HG03135 (cell line): ENCODE results near the gene SETD1A.

Source experiments
- ATAC-seq: cut with Tn5 transposase; IDR thresholded peaks from one replicate; pipeline ENCODE4 v1.9.1; 2021; ENCODE audit warnings: mild to moderate bottlenecking, moderate library complexity; ENCODE audit not compliant: unreplicated experiment

The SETD1A gene

GRCh38 chr16:30980434-30980833 lies 22.9 kb downstream of the SETD1A start:
- ATAC-seq: no peak

DNA sequence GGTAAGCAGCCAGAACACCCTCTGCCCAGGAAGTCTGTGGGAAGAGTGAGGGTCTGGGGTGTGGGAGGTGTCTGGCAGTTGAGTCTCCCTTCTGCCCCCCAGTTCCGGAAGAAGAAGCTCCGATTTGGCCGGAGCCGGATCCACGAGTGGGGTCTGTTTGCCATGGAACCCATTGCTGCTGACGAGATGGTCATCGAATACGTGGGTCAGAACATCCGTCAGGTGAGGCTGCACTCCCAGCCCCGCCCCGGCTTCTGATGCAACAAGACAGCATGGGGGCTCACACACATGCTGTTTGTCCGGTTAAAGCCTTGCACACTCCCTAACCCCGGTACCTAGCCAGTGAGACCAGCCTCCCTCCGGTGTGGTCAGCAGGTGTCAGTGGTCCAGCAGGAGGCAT lies 23.4 kb downstream of the SETD1A start:
- ATAC-seq: no peak

DNA sequence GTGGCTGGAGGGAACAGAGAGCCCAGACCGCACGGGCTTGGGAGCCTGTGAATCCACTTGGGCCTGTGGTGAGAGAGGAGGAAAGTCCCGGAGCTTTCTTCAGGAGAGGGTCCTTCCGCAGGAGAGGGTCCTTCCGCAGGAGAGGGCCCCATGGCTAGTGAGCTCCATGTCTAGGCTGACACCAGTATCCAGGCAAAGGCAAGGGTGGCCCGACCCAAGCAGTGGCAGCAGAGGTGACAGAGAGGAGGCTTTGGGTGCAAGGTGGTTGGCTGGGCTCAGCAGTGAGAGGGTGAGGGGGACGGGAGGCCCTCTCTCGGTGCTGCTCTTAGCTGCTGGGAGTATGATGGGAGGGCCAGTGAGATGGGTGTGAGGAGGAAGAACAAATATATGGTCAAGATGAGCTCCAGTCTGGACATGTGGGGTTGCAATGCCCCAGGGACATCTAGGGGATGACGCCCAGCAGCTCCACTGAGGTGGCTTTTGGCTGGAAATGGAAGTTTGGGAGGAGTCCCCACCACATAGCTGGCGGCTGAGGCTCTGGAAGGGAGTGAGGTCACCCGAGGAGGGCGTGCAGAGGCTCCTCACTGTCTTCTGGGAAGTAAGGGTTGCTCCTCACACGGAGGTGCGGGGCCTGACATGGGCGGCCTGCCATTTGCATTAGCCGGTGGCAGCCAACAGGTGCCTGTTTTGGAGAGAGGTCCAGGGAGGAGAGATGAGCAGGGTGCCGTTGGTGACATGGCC lies 25.2 kb downstream of the SETD1A start:
- ATAC-seq: no peak

- no peak for ATAC-seq
Observed at GRCh38 chr16:30983289-30983889, 25.8 kb downstream of the SETD1A start.

DNA sequence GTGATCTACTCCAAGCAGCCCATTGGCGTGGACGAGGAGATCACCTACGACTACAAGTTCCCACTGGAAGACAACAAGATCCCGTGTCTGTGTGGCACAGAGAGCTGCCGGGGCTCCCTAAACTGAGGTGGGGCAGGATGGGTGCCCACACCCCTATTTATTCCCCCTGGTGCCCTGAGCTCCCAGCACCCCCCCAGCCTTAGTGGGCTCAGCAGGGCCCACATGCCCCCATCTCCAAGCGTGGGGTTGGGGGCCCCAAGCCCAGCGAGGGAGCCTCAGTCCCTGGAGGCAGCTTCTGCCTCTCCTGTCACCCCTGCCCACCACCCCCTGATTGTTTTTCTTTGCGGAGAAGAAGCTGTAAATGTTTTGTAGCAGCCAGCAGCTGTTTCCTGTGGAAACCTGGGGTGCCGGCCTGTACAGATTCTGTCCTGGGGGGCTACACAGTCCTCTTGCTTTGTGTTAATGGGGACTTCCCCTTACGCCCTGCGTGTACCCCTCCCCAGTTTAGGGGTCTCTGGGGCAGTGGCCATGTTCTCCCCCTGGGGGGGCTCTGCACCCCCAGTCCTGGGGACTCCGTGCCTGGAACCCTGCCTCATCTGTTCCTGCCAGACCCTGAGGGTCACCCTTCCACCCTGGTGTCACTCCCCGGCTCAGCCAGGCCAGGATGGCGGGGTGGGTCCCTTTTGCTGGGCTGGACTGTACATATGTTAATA lies 26.5 kb downstream of the SETD1A start:
- ATAC-seq: no peak

DNA sequence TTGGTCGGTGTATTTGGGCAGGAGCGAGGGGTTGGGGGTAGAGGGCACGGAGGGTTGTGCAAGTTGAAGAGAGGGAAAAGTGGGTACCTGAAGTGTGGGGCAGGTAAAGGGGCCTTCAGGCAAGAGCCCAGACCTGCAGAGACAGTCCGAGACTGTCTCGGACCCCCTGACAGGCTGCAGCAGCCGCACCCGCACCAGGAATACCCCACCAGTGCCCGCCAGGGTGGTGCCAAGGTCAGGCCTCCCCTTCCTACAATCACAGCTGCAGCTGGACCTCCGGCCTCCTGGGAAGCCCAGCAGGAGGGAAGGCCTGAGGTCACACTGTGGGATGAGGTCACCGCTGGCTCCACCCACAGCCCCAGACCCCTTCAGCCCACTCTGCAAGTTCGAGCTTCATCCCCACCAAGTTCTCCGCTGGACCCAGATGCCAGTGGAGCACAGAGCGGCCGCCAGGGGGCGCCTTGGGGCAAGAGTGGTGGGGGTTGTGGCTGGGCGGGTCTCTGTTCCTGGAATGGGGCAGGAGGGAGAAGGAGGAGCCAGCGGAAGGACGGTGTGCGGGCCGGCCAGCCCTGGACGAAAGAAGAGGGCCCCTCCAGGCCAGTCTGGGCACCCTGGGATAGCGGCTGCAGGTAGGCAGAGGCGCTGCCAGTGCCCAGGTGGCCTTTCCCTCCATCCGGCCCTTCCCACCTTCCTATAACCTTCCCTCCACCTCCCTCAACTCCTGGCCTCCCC lies 27.3 kb downstream of the SETD1A start, which contains the start of gene HSD3B7:
HSD3B7 (plus strand) TSS at position 539 of the 732 bp plus-strand sequence. CDS start 452 bp downstream, outside the sequence.
- ATAC-seq: no peak

- no peak for ATAC-seq
Observed at GRCh38 chr16:30985401-30986128, 28.0 kb downstream of the SETD1A start.

DNA sequence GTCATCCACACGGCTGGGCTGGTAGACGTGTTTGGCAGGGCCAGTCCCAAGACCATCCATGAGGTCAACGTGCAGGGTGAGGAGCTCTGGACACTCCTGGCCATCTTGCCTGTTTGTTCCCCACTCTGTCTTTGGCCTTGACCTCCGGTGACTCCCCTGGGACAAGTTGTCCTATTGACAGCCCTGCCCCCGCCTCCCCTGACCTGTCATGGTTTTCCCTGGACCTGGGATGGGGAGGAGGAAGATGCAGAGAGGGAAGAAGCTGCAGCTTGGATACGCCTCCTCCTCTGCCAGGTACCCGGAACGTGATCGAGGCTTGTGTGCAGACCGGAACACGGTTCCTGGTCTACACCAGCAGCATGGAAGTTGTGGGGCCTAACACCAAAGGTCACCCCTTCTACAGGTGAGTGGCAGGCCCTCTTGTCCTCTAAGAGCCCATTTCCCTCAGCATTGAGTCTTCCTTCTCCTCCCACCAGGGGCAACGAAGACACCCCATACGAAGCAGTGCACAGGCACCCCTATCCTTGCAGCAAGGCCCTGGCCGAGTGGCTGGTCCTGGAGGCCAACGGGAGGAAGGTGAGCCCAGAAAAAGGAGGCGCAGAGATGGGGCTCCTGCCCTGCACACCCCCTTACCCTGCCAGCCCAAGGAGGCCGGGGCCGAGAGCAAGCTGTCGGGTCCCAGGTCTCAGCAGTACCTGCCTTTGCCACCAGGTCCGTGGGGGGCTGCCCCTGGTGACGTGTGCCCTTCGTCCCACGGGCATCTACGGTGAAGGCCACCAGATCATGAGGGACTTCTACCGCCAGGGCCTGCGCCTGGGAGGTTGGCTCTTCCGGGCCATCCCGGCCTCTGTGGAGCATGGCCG lies 28.8 kb downstream of the SETD1A start:
- ATAC-seq: no peak

DNA sequence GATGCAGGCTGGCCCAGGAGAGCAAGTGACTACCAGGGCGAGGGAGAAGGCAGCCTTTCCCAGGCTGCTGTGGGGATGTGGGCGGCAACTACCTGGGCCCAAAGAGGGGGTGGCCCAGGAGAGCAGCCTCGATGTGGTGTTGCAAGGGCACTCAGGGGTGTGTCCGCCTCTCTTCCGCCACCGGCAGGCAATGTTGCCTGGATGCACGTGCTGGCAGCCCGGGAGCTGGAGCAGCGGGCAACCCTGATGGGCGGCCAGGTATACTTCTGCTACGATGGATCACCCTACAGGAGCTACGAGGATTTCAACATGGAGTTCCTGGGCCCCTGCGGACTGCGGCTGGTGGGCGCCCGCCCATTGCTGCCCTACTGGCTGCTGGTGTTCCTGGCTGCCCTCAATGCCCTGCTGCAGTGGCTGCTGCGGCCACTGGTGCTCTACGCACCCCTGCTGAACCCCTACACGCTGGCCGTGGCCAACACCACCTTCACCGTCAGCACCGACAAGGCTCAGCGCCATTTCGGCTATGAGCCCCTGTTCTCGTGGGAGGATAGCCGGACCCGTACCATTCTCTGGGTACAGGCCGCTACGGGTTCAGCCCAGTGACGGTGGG lies 30.1 kb downstream of the SETD1A start:
- ATAC-seq: no peak

DNA sequence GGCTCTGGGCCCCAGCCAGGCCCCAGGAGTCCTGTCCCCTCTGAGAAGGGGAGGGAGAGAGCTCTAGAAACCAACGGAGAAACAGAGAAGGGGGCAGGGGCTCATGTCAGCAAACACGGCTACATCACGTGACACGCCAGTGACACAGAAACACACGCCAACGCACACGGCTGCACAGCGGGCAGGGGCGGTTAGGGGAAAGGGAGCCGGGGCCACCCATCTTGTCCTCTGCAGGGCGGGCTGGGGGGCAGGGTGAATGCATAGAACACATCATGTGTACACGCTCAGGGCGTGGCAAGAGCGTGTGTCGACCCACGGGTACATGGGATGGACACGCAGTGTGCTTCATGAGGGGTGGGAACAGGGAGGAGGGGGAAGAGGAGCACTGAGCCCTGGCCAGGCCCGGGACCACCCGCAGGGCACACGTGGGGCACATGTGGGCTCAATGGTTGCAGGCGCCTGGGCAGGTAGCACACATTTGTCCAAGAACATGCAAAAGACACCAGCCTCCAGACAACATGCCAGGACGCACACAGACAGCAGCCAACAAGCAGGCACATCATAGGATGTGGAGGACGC lies 32.0 kb downstream of the SETD1A start:
- no peak for ATAC-seq

GRCh38 chr16:30990105-30990504 lies 32.6 kb downstream of the SETD1A start:
- ATAC-seq: no peak

DNA sequence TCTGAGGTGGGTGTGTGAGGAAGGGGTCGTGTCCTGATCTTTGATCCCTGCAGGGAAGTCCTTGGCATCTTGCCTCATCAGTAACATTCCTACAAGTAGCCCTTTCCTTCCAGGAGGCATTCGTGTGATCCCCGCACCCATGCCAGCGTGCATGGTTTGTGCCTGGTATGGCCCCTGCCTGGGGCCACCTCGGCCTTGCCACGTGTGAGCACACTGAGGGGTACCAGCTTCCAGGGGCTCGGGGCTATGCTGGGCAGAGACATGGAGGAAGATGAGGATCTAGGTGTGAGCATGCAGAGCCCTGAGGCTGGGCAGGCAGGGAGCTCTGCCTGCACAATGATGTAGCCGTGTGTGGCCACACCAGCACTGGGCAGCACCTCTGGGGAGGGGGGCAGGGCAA lies 33.5 kb downstream of the SETD1A start:
- ATAC-seq: no peak

- no peak for ATAC-seq
Observed at GRCh38 chr16:30992276-30992780, 34.8 kb downstream of the SETD1A start.

DNA sequence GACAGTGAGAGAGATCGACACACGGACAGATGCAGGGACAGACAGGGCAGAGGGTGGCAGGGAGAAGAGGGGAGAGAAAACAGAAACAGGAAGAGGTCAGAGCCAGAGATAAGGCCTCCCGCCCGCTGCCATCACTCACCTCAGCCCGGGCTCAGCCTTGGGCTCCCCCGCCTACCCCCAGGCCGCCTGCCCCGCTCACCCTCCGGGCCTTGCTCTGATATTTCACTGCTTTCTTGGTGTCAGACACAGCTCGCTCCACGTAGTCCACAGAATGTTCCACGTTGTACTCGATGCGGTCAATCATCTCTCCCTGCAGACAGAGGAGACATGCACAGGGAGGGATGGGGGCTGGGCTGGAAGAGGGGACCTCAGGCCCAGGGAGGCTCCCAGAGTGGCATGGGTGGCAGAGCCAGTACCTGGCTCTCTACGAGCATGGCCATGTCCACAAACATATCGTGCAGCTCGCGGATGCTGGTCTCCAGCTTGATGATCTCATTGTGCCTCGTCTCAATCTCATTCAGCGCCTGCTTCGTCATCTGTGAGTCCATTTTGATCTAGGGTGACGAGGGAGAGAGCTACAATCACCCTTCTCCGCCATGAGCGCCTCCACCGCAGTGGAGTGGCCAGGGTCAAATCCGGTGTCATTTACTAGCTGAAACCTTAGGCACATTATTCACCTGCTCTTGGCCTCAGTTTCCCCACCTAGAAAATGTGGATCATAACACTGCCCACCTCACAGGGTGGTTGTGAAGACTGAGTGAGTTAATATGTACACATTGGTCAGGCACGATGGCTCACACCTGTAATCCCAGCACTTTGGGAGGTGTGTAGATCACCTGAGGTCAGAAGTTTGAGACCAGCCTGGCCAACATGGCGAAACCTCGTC lies 35.6 kb downstream of the SETD1A start:
- ATAC-seq: no peak

DNA sequence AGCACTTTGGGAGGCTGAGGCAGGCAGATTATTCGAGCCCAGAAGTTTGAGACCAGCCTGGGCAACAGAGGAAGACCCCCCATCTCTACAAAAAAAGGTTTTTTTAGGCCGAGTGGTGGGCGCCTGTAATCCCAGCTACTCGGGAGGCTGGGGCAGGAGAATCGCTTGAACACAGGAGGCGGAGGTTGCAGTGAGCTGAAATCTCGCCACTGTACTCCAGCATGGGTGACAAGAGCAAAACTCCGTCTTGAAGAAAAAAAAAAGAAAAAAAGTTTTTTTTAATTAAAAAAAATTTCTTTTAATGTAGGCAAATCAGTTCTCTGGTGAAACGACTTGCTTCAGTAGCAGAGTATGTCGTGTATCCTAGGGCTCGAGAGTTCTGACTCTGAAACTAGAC lies 38.4 kb downstream of the SETD1A start:
- no peak for ATAC-seq

DNA sequence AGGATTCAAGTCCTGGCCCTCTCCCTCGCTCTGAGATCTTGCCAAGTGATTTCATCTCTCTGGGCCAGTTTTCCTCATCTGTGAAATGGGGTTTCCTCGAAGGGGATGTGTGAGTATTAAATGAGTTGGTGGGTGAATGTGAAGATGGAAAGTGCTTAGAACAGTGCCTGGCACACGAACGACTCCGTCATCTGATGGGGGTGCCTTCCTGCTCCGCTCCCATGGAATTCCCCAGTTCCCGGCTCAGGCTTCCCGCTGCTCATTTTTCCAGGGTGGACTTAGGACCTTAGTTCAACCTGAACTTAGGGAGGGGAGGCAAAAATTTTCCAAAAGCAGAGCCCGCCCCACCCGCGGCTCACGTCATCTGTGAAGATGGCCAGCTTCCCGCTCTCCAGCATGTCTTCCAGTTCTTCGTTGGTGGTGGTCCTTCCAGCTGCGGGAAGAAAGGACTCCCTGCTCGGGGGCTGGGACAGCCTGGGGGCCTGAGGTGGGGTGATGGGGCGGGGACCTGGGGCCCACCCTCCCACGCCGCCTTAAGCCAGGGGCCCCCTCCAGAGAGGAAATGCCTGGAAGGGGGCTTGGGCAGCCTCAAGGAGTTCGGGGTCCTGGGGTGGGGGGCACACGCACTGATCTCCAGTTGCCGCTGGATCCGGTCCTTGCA lies 38.9 kb downstream of the SETD1A start:
- ATAC-seq: no peak
